Hematopoietic multipotent progenitor cell treated with erythropoietin and hydrocortisone succinate and interleukin-3 and kit ligand, for 6 days (in vitro differentiated cells): Measurements from ENCODE around the gene GEMIN4.

ENCODE experiments used
- DNase-seq: peaks from one replicate; pipeline ENCODE4 v3.0.0-alpha.2; 2015

The GEMIN4 gene

DNA sequence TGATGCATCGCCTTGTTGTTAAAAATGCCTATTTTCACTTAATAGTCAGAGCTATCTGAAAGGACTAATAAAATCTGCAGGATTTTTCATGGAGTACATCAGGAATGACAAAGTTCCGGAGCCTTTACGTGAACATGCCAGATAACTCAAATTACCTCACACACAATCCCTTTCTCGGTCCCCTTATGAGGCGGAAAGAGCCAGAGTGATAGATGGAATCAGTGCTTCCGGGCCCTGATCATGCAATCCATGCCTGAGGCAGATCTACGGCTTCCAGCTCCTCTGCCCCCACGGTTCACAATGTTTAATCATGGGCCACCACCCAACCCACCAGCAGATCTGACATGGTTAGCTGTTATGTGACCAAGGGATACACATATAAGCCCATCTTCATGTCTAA is 54.4 kb downstream of the GEMIN4 start:
- no peak for DNase-seq

DNA sequence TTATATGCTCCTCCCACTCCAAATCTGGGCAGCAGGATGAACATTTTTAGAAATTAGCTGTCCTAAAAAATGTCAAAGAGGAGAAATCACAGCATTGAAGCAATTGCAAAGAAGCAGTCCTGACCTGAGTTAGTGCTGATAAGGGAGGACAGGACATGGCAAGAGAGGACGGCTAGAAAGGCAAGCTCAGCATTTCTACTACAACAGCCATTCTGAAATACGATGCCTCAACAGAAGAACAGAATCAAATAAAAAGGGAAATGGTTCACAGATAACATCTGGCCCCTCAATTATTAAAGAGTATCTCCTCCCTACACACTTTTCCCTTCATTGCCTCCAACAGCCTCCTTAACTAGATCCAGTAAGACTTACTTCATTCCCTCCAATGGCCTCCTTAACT is 55.7 kb downstream of the GEMIN4 start:
- no peak for DNase-seq
